ENCODE measurements around the gene SLC13A4.

The SLC13A4 gene

GRCh38 chr7:135753616-135754413 is 25.8 kb upstream of the SLC13A4 start:
- TF ChIP-seq POLR2AphosphoS5 (IDR thresholded peaks at IDR 0.05; ENCODE audit: low read depth, low read length), result no peak
- TF ChIP-seq POLR2A (IDR thresholded peaks at IDR 0.05; ENCODE audit: low read depth, low read length), result no peak
- TF ChIP-seq TAF1 (IDR thresholded peaks at IDR 0.05; ENCODE audit: low read depth, low read length), result no peak
- no peak for TF ChIP-seq SPI1 (IDR thresholded peaks at IDR 0.05; ENCODE audit: low read depth, low read length)
- TF ChIP-seq PAX5 (IDR thresholded peaks at IDR 0.05; ENCODE audit: insufficient read depth, low read length, severe bottlenecking), result no peak
- no peak for TF ChIP-seq POU2F2 (IDR thresholded peaks at IDR 0.05; ENCODE audit: low read depth, low read length)
- FAIRE-seq, result no peak
- no peak for DNase-seq (ENCODE audit: insufficient read length, low spot score)

- TF ChIP-seq POLR2AphosphoS5 (IDR thresholded peaks at IDR 0.05; ENCODE audit: low read depth, low read length) (no peak), POLR2A (IDR thresholded peaks at IDR 0.05; ENCODE audit: low read depth, low read length) (no peak), SPI1 (IDR thresholded peaks at IDR 0.05; ENCODE audit: low read depth, low read length) (no peak), TAF1 (IDR thresholded peaks at IDR 0.05; ENCODE audit: low read depth, low read length) (no peak), PAX5 (IDR thresholded peaks at IDR 0.05; ENCODE audit: insufficient read depth, low read length, severe bottlenecking) (no peak), POU2F2 (IDR thresholded peaks at IDR 0.05; ENCODE audit: low read depth, low read length) (no peak)
- no peak for DNase-seq (ENCODE audit: insufficient read length, low spot score)
- no peak for FAIRE-seq
Observed at GRCh38 chr7:135748770-135749169, 20.8 kb upstream of the SLC13A4 start, which contains the start of gene FAM180A. Gene FAM180A (minus strand): TSS chr7:135748813. CDS start chr7:135748580, 233 bp downstream.

- no peak for FAIRE-seq
- no peak for DNase-seq (ENCODE audit: insufficient read length, low spot score)
- TF ChIP-seq SPI1 (IDR thresholded peaks at IDR 0.05; ENCODE audit: low read depth, low read length) (no peak), POU2F2 (IDR thresholded peaks at IDR 0.05; ENCODE audit: low read depth, low read length) (no peak), POLR2AphosphoS5 (IDR thresholded peaks at IDR 0.05; ENCODE audit: low read depth, low read length) (no peak), POLR2A (IDR thresholded peaks at IDR 0.05; ENCODE audit: low read depth, low read length) (no peak), PAX5 (IDR thresholded peaks at IDR 0.05; ENCODE audit: insufficient read depth, low read length, severe bottlenecking) (no peak), TAF1 (IDR thresholded peaks at IDR 0.05; ENCODE audit: low read depth, low read length) (no peak)
Observed at GRCh38 chr7:135747366-135747765, 19.4 kb upstream of the SLC13A4 start.

GRCh38 chr7:135745703-135746312 is 17.8 kb upstream of the SLC13A4 start:
- FAIRE-seq (no peak), DNase-seq (ENCODE audit: insufficient read length, low spot score) (no peak)
- TF ChIP-seq SPI1 (IDR thresholded peaks at IDR 0.05; ENCODE audit: low read depth, low read length), result no peak
- no peak for TF ChIP-seq POU2F2 (IDR thresholded peaks at IDR 0.05; ENCODE audit: low read depth, low read length)
- TF ChIP-seq PAX5 (IDR thresholded peaks at IDR 0.05; ENCODE audit: insufficient read depth, low read length, severe bottlenecking), result no peak
- no peak for TF ChIP-seq POLR2AphosphoS5 (IDR thresholded peaks at IDR 0.05; ENCODE audit: low read depth, low read length)
- no peak for TF ChIP-seq TAF1 (IDR thresholded peaks at IDR 0.05; ENCODE audit: low read depth, low read length)
- TF ChIP-seq POLR2A (IDR thresholded peaks at IDR 0.05; ENCODE audit: low read depth, low read length), result no peak

- DNase-seq (ENCODE audit: insufficient read length, low spot score) (no peak), FAIRE-seq (no peak)
- no peak for TF ChIP-seq POU2F2 (IDR thresholded peaks at IDR 0.05; ENCODE audit: low read depth, low read length)
- no peak for TF ChIP-seq POLR2A (IDR thresholded peaks at IDR 0.05; ENCODE audit: low read depth, low read length)
- no peak for TF ChIP-seq TAF1 (IDR thresholded peaks at IDR 0.05; ENCODE audit: low read depth, low read length)
- no peak for TF ChIP-seq PAX5 (IDR thresholded peaks at IDR 0.05; ENCODE audit: insufficient read depth, low read length, severe bottlenecking)
- TF ChIP-seq SPI1 (IDR thresholded peaks at IDR 0.05; ENCODE audit: low read depth, low read length), result no peak
- no peak for TF ChIP-seq POLR2AphosphoS5 (IDR thresholded peaks at IDR 0.05; ENCODE audit: low read depth, low read length)
Observed at GRCh38 chr7:135744938-135745702, 17.1 kb upstream of the SLC13A4 start.

GRCh38 chr7:135743907-135744731 is 16.1 kb upstream of the SLC13A4 start:
- DNase-seq (ENCODE audit: insufficient read length, low spot score), result no peak
- no peak for TF ChIP-seq POLR2A (IDR thresholded peaks at IDR 0.05; ENCODE audit: low read depth, low read length)
- no peak for TF ChIP-seq SPI1 (IDR thresholded peaks at IDR 0.05; ENCODE audit: low read depth, low read length)
- no peak for TF ChIP-seq TAF1 (IDR thresholded peaks at IDR 0.05; ENCODE audit: low read depth, low read length)
- TF ChIP-seq PAX5 (IDR thresholded peaks at IDR 0.05; ENCODE audit: insufficient read depth, low read length, severe bottlenecking), result no peak
- TF ChIP-seq POU2F2 (IDR thresholded peaks at IDR 0.05; ENCODE audit: low read depth, low read length), result no peak
- no peak for TF ChIP-seq POLR2AphosphoS5 (IDR thresholded peaks at IDR 0.05; ENCODE audit: low read depth, low read length)
- no peak for FAIRE-seq

- DNase-seq (ENCODE audit: insufficient read length, low spot score), result no peak
- TF ChIP-seq POLR2AphosphoS5 (IDR thresholded peaks at IDR 0.05; ENCODE audit: low read depth, low read length) (no peak), POU2F2 (IDR thresholded peaks at IDR 0.05; ENCODE audit: low read depth, low read length) (no peak), PAX5 (IDR thresholded peaks at IDR 0.05; ENCODE audit: insufficient read depth, low read length, severe bottlenecking) (no peak), TAF1 (IDR thresholded peaks at IDR 0.05; ENCODE audit: low read depth, low read length) (no peak), SPI1 (IDR thresholded peaks at IDR 0.05; ENCODE audit: low read depth, low read length) (no peak), POLR2A (IDR thresholded peaks at IDR 0.05; ENCODE audit: low read depth, low read length) (no peak)
- no peak for FAIRE-seq
Observed at GRCh38 chr7:135742371-135742770, 14.4 kb upstream of the SLC13A4 start.

- no peak for DNase-seq (ENCODE audit: insufficient read length, low spot score)
- FAIRE-seq, result no peak
- no peak for TF ChIP-seq PAX5 (IDR thresholded peaks at IDR 0.05; ENCODE audit: insufficient read depth, low read length, severe bottlenecking)
- TF ChIP-seq POLR2AphosphoS5 (IDR thresholded peaks at IDR 0.05; ENCODE audit: low read depth, low read length), result no peak
- no peak for TF ChIP-seq SPI1 (IDR thresholded peaks at IDR 0.05; ENCODE audit: low read depth, low read length)
- TF ChIP-seq POU2F2 (IDR thresholded peaks at IDR 0.05; ENCODE audit: low read depth, low read length), result no peak
- no peak for TF ChIP-seq TAF1 (IDR thresholded peaks at IDR 0.05; ENCODE audit: low read depth, low read length)
- no peak for TF ChIP-seq POLR2A (IDR thresholded peaks at IDR 0.05; ENCODE audit: low read depth, low read length)
Observed at GRCh38 chr7:135741905-135742304, 13.9 kb upstream of the SLC13A4 start.

Data from GM12891 (cell line).